Ovary (tissue), 3 donors: ENCODE measurements around the gene LYSMD3.

Experiments used
- CTCF ChIP-seq, 3 donors: fragments of 450-650 bp in 2 of 3; fragments of 200-600 bp in 1 of 3; IDR thresholded peaks; one replicate each; pipeline versions ENCODE4 v1.5.1 to v1.8.0; 2016 to 2022; ENCODE audit warnings: antibody characterized with exemption in 3 of 3, mild to moderate bottlenecking in 1 of 3
- EP300 ChIP-seq: sonication (generic); formaldehyde crosslinking; IDR thresholded peaks from one replicate; pipeline ENCODE4 v1.6.1; 2017; ENCODE audit warnings: antibody characterized with exemption
- POLR2A ChIP-seq: fragments of 450-650 bp; IDR thresholded peaks from one replicate; pipeline ENCODE4 v1.6.1; 2017; ENCODE audit warnings: antibody characterized with exemption, mild to moderate bottlenecking, moderate library complexity
- donor health status: DM: no; HTN: no; CAD: no.

GRCh38 chr5:90542827-90543519 lies 13.6 kb upstream of the LYSMD3 start:
- TF ChIP-seq POLR2A = no peak
- TF ChIP-seq CTCF (IDR thresholded peaks at IDR 0.05) = no peak
- no peak for TF ChIP-seq EP300
